Activated effector memory CD4-positive, alpha-beta T cell treated with Interleukin-2 at 50 U/mL for 16 hours (primary cell): ENCODE measurements around the gene TXNRD1.
A peak's percentile ranks its signal among the peaks of the same experiment; 100 is the strongest.

Source experiments
- DNase-seq: peaks from one replicate; pipeline ENCODE4 v3.0.0-alpha.2; 2020

TXNRD1 gene

GRCh38 chr12:104353012-104353981 lies 137.7 kb downstream of the TXNRD1 start:
- DNase-seq: no peak

GRCh38 chr12:104354167-104354867 lies 138.7 kb downstream of the TXNRD1 start:
- no peak for DNase-seq

GRCh38 chr12:104354868-104355570 lies 139.4 kb downstream of the TXNRD1 start:
- DNase-seq: no peak

DNA sequence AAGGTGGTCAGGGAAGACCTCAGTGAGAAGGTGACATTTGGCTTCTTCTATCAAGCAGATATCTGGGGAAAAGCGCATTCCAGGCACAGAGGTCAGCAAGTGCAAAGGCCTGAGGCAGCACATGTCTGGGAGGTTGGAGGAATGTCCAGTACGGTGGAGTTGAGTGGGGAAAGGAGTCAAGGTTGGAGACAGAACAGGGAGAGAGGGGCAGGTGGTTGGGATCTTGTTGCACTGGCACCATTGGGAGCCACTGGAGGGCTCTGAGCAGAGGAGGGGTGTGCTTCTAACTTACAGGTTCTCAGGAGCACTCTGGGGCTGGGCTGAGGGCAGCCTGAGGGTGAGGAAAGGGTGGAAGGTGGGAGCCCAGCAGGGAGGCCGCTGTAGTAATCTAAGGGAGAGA lies 140.1 kb downstream of the TXNRD1 start:
- DNase-seq: no peak

DNA sequence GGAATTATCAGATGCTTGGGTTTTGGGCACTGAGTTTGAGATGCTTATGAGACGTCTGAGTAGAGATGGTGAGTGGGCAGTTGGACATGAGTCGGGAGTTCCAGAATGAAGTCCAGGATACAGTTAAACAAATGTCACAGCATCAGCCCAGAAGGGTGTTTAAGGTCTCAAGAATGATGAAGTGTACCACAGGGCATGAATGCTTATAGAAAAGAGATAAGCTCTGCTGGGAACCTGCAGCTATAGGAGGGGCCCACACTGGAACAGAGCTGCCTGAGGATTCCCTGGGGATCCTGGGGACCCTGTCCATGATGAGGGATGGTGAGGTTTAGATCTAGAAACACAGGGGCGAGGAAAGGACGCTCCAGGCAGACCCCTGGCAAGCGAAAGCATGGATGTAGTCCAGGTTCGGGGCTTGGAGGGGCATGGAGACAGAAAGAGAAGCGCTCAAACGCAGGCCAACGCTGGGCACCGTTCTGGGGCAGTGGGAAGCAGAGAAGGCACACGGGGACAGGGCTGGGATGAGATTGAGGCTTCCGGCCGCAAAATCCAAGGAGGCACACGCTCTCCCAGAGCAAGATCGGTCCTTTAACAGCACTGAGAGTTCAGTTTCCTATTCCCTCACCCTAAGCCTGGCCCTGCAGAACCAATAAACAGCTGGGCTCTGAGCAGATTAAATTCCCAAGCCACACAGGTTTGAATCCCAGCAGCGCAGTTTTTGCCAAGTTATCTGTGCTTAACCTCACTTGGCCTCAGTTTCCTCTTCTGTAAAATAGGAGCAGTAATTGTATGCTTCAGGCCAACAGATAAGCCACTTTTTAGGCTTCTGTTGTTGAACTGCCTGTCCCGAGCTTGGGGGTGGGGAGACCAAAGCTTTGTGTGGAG lies 140.9 kb downstream of the TXNRD1 start:
- DNase-seq: no peak

DNA sequence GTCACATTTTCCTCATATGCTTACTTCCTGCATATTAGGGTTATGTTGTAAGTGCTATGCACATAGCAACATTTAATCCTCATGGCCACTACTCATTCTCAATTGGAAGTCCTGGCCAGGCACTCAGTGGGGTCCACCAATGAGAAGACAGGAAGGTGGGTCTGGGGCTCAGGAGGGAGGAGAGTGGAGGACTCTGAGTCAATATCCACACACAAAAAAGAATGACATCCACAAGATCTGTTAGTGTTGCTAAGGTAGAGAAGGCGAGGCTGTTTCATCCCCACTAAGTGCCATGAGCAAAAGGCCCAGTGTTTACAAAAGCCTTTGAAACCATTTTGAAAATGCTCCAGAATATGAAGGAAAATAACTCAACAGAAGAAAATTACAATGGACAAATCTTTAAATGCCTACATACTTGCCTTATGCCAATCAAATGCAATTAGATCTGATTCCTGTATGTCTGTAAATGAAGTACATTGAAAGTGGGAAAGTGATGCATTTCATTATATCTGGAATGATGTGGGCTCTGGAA lies 141.9 kb downstream of the TXNRD1 start:
- DNase-seq: no peak

DNA sequence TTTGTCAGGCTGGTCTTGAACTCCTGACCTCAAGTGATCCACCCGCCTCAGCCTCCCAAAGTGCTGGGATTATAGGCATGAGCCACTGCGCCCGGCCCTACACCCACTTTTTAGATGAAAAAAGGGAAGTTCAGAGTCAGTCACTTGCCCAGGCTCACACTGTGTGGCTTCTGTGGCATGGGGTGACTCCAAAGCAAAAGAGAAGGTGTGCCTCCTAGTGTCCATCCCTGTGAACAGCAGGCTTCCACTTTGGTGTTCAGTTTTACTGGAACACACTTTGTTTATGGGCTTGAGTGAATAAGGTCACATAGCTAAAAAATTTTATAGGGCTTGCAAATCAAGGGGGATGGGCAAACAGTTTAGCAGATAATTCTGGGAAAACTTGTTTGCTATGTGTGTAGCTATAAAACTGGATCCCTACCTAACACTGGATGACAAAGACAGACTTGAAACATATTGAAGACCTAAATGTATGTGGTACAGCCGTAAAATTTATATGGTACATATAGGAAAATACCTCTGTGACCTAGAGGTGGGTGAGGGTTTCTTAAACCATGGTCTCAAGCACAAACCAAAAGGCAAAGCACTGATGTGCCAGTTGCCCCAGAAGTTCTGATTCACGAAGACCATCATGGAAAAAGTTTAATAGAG lies 142.9 kb downstream of the TXNRD1 start:
- peak; percentile 52 for DNase-seq

GRCh38 chr12:104359216-104359615 lies 143.6 kb downstream of the TXNRD1 start:
- DNase-seq: no peak

- DNase-seq: no peak
Observed at GRCh38 chr12:104360157-104360556, 144.6 kb downstream of the TXNRD1 start.

- no peak for DNase-seq
Observed at GRCh38 chr12:104360983-104361707, 145.6 kb downstream of the TXNRD1 start.

- DNase-seq: no peak
Observed at GRCh38 chr12:104365921-104366410, 150.4 kb downstream of the TXNRD1 start.

DNA sequence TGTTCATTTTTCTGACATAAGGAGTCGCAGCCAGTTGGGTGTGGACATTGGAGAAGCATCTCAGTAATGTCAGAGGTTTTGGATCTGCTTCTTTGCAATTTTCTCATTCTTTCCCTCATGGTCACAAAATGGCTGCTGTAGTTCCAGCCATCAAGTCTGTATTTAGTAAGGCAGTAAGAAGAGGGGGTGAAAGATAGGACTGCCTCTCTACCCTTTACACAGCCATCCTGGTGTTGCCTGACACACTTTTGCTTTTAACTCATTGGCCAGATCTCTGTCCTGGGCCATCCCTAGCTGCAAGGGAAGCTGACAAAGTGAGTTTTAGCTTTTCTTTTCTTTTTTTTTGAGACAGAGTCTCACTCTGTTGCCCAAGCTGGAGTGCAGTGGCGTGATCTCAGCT lies 154.1 kb downstream of the TXNRD1 start:
- DNase-seq: no peak

DNA sequence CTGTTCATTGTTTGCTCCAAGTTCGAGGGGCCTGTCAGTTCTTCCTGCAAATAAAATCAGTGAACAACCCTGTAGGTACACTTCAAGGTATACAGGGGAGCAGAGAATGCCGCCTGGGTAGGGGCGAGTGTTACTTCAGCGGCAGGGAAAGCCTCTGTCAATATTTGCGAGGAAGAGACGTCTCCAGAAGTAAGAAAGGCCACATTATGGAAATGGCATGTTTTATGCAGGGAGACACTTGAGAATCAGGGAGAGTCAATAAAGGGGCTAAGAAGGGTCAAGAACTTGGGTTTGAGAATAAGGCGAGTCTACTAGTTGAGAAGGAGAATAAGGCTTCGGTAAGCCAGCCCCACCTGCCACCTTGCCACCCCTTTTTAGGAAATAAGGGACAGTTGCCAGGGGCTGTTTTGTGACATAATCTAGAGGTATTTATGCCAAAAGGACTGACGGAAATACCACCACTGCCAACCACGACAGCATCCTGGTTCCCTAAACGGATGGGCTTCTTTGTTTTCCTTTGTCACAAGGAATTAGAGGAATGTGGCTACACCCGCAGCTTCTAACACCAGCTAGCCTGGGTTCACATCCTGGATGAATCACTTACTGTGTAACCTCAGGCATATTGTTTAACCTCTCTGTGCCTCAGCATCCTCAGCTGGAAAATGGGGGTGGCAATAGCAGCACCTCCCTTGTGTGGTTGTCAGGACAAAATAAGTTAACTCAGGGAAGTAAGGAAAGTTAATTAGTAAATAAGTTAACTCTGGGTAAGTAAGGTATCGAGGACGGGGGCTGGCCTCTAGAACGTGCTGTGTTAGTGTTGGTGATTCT lies 155.7 kb downstream of the TXNRD1 start:
- DNase-seq: no peak

GRCh38 chr12:104372061-104372720 lies 156.6 kb downstream of the TXNRD1 start:
- peak; percentile 5 for DNase-seq

- no peak for DNase-seq
Observed at GRCh38 chr12:104372721-104373335, 157.2 kb downstream of the TXNRD1 start.

GRCh38 chr12:104374071-104374470 lies 158.5 kb downstream of the TXNRD1 start:
- no peak for DNase-seq

DNA sequence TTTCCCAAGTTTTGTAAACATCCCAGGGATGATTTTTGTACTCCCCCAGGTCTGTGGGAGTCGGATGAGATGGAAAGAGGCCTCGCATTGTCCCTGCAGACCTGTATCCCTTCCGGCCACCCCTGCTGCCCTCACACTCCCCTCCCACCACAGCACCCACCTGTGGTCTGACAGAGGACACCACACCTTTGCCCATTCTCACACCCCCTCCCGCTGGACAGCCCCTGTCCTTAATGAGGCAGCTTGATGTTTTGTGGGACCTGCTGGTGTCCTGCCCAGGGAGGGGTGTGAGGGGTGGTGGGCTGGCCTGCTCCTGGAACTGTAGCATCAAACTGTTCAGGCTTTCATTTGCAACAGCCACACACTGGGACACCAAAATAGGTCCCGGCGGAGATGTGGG lies 159.2 kb downstream of the TXNRD1 start:
- DNase-seq: no peak

DNA sequence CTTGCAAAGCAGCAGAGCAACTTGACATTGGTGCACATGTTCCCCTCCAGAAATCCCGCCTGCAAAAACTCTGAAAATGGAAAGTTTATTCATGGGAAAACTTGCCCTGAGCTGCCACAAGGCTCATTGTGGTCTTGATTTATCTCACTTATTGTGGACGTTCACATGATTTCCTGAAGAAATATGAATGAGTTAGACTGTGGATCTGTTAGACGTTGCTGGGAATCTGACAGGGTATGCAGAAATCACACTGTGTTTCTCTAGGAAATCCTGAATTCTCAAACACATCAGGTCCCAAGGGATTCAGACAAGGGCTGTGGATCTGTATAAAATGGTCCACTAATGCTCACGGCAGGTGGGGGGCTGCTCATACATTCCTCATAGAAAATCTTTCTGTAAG lies 160.2 kb downstream of the TXNRD1 start:
- no peak for DNase-seq
